Measurements from ENCODE around the gene POLR3E.
A peak's percentile ranks its signal among the peaks of the same experiment; 100 is the strongest.
"Not testable (repeated sequence)": the region's sequence is repeated elsewhere in the genome, so short reads cannot be mapped to it uniquely, and the experiment has no call there.

Gene POLR3E

DNA sequence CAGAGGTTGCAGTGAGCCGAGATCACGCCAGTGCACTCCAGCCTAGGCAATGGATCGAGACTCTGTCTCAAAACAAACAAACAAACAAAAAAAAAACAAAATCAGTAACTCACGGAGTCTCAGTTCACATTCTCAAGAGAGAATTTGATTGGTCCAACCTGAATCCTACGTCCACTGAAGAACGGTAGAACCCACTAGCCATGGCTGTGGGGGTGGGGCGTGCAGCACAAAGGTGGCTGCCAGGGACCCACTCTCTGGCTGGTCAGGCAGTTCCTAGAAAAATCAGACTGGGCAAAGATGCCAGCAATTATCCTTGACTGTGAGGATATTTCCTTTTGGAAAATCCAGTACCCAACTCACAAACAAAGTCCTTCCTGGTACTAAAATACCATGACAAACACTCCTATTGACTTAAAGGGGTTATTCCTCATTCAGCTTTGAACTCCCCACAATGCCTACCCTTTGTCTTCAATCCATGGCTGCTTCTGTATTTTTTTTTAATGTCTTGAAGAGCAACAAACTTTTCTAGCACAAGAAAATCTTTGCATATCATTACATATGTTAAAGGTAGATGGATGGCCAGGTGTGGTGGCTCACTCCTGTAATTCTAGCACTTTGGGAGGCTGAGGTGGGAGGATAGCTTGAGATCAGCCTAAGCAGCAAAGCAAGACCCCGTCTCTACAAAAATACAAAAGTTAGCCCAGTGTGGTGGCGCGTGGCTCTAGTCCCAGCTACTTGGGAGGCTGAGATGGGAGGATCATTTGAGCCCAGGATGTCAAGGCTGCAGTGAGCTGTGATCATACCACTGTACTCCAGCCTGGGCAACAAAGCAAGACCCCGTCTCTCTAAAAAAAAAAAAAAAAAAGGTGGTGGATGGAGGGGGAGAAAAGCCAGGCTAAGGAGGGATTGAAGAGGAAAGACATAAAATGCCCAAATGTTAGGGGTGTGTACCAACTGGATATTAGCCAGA lies 3.8 kb upstream of the POLR3E start:
- DNase-seq, result no peak

GRCh38 chr16:22296225-22297113 lies 740 bp upstream of the POLR3E start:
- no peak for DNase-seq

DNA sequence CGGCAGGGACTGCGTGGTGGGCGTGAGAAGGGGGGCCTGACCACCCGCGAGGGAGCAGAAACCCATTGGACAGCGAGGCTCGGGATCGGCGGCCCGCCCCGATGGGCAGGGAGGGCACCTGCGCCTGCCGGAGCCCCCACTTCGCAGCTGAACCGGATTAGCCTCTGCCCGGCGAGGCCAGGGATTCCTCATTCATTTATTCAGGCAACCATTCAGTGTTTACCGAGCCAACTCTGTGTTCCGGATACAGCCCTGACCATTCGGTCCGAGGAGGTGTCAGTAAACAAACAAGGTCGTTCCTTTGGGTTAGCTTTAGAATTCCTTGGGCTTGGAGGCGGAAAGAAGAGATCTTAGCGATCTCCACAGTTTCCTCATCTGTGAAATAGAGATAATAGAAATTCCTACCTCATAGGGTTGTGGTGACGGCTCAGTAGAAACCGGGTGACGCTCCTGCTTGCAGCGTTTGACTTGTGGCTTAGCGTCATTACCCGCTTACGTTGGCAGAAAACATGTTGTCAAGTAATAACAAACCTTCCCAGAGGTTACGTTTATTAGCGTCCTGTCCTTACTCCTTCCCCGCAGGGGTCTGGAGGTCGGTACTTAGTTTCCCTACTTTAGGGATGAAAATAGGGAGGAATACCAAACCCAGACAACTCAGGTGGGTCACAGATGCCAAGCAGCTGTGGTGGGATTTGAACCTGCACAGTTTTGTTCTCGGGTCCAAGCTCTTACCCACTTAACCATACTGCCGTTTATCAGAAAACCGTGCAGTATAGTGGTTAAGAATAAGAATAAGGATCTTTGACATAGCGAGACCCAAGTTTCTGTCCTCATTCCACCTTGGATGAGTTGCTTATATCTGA lies 893 bp downstream of the POLR3E start:
- DNase-seq, result peak; percentile 97

- no peak for DNase-seq
Observed at GRCh38 chr16:22299036-22299435, 1.8 kb downstream of the POLR3E start.

DNA sequence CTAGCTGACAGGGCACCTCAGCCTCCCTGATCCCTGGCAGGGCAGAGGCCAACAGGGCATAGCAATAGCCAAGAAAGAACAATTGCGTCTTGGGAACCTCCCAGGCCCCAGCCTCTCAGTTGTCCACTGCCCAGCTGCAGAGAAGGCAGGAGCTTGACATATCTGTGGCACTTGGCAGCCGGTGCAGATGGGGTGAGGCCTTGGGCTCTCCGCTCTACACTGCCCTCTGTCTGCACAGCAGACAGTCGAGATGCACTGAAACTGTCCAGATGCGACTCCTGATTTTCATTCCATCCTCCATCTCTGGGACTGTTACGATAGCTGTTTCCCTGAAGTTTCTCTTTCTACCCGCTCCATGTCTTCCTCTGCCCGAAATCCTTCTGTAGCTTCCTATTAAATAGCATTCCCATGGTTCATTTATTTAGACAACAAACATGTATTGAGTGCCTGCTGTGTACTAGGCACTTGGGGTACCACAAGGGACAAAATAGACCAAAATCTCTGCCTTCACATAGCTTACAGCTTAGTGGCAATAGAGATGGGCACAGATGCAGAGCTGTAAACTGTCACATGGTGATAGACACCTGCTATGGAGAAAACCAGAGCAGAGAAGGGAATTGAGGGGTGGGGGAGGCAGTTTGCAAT lies 3.3 kb downstream of the POLR3E start:
- DNase-seq, result peak; percentile 46

- DNase-seq, result not testable (repeated sequence)
Observed at GRCh38 chr16:22301423-22301822, 4.2 kb downstream of the POLR3E start.

DNA sequence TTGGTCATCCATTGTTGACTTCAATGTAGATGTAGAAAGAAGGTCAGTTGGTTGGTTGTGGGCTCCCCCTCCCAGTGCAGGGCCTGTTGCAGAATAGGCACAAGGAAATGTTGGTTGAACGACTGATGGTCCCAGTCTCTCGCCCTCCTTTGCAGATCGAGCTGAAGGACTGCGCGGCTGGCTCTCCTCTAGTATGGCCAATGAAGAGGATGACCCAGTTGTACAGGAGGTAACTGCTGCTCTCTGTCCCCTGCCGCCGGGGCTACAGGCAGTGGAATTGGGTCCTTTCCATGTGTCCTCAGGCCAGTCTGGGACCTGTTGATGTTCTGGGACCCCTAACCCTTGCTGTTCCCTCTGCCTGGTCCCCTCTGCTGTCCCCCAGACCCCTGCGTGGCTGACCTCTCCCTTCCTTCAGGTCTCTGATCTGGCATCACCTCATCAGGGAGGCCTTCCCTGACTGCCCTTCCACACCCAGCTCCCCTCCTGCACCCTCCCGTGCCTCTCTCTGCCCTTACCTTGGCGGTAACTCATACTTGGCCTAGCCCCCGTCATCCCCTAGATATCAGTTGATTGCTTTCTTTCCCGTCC lies 5.7 kb downstream of the POLR3E start:
- no peak for DNase-seq

GRCh38 chr16:22304411-22304810 lies 7.2 kb downstream of the POLR3E start:
- no peak for DNase-seq

GRCh38 chr16:22306788-22307187 lies 9.6 kb downstream of the POLR3E start:
- DNase-seq, result no peak

DNA sequence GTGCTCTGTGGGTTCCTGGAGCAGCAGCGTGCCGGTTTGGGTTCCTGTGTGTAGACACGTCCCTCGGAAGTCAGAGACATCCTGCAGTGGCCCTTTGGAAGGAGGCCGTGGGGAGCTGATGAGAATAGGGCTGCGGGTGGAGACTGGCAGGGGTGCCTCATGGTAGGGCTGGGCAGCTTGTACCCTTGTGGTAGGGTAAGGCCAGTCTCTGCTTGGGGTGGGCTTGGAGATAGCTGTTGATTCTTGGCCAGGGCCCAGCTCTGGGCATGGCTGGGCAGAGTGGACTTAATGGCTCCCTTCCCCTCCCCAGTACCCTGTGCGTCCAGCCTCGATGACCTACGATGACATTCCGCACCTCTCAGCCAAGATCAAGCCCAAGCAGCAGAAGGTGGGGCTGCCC lies 10.6 kb downstream of the POLR3E start:
- DNase-seq, result no peak

- no peak for DNase-seq
Observed at GRCh38 chr16:22308824-22309520, 11.8 kb downstream of the POLR3E start.

- DNase-seq, result no peak
Observed at GRCh38 chr16:22311520-22311919, 14.3 kb downstream of the POLR3E start.

DNA sequence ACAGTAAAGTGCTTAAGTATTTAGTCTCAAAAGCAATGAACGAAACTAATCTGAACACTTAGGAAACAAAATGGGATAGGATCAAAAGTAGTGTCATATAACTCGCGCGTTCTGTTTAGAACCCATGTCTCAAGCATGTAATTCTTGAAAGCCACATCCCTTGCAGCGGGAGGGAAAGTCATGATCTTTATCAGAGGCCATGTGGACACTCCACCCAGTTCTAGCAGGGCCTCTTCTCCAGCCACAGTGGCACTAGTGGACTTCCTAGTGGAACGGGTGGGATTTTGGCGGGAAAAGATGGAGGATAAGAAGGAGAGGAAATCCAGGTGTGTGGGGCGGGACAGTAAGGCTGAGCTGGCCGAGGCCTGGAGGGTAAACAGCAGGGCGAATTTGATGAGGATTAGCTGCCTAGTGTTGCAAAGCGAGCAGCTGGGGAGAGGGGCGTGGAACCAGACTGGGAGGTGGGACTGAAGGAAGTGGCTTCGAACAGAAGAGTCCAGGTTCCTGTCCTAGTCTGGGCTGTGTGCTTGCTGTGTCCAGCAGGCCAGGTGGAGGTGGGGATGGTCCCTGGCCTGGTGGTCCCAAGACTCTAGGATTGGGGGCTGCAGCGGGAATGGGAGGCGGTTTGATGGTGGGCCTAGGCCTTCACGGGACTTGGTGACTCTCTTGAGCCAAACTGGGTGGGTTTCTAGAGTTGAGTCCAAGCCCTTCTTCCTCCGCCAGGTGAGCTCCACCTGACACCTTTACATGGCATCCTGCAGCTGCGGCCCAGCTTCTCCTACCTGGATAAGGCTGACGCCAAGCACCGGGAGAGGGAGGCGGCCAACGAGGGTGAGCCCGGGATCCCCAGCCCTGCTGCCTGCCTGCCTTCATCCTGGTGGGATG lies 15.9 kb downstream of the POLR3E start:
- DNase-seq, result no peak

GRCh38 chr16:22313876-22314470 lies 16.8 kb downstream of the POLR3E start:
- DNase-seq, result no peak

GRCh38 chr16:22314661-22315626 lies 17.7 kb downstream of the POLR3E start:
- no peak for DNase-seq

GRCh38 chr16:22315979-22316378 lies 18.8 kb downstream of the POLR3E start:
- no peak for DNase-seq

DNA sequence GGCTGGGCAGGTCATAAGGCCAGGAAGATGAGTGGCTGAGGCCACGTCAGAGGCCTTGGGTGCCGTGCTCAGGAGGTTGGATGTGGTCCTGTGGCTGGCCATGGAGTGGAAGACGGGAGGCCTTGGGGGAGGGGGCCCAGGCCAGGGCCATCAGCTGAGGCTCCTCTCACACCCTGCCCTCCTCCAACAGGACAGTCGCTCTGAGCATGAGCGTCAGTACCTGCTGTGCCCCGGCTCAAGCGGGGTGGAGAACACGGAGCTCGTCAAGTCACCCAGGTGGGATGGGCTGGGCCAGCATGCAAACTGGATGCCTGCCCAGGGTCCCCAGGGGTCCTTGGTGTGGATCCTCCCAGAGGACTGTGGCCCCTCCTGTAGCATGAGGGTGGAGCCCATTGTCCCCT lies 19.2 kb downstream of the POLR3E start:
- no peak for DNase-seq

DNA sequence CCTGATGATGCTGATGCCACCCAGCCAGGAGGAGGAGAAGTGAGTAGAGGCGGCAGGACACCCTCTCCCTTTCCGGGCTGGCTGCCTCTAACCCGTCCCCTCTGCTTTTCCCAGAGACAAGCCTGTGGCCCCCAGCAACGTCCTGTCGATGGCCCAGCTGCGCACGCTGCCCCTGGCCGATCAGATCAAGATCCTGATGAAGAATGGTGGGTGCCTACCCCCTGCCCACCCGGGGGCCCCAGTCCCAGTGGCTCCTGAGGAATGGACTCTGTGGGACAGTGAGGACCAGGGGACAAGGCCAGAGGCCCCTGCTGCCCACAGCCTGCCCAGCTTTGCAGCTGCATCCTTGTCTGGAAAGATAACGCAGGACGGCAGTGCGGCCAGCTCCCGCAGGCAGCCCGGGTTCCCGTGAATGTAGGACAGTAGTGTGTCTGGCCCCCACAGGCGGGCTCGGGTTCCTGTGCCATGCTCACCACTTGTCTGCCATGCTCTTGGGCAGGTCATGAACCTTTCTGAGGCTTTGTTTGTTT lies 19.9 kb downstream of the POLR3E start:
- DNase-seq, result no peak
